NK-92 treated with Interleukin-12 subunit alpha and Interleukin-12 subunit beta, amount 100 ng/mL, for 24 hours (cell line): ENCODE measurements around the gene APBA2.

Experiments
- DNase-seq: peaks from one replicate; lab custom pipeline; 2025; lab: John Stamatoyannopoulos, UW

Gene APBA2

DNA sequence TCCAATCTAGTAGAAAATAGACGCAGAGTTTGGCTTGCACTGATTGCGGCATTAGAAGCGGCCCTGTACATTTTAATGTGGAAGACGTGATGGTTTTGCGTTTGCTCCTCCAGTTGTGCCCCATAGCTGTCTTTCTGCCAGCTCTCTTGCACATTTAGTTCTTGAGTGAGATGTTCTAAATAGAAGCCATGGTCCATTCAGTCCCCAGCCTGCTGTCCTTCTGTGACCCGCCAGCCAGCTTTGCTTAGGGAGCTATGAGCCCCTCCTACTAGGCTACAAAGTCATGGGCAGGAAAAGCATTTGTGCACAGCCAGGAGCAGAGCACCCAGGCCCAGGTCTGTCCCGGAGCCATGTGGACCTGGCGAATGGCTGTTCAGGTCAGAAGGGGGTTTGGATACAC lies 50.3 kb downstream of the APBA2 start:
- no peak for DNase-seq

DNA sequence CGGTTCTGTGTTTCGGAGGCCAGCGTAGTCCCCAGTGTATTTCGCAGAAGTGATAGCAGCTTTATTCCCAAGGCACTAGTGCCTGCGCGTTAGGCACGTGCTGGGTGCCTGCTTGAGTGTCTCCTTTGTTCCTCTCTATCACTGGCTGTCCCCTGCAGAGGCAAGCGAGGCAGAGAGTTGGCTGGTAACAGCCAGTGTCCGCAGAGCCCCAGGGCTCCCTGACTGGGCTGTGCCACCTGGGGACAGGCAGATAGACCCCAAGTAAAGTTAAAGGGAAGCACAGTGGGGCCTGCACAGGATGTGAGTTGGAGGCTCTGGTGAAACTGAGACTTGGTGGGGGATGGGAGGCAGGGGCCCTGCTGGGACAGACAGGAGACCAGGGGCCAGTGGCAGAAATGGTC lies 50.7 kb downstream of the APBA2 start:
- no peak for DNase-seq

DNA sequence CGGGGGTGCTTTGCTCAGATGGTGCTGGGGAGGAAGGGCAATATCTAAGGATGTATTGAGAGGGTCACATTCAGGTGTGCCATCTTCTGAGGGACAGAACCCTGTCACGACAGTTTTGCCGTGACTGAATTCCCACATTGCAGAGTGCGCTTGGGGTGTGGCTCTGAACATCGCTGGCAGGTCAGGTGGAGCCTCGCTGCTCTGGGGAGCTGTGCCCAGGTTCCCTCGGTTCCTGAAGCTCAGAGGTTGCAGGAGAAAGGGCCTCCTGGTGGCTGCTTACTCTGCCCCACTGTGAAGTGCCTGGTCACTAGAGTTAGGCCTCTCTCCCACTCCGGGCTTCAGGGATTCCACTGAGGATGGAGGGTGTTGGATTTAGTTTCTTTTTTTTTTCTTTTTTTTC lies 51.5 kb downstream of the APBA2 start:
- no peak for DNase-seq

DNA sequence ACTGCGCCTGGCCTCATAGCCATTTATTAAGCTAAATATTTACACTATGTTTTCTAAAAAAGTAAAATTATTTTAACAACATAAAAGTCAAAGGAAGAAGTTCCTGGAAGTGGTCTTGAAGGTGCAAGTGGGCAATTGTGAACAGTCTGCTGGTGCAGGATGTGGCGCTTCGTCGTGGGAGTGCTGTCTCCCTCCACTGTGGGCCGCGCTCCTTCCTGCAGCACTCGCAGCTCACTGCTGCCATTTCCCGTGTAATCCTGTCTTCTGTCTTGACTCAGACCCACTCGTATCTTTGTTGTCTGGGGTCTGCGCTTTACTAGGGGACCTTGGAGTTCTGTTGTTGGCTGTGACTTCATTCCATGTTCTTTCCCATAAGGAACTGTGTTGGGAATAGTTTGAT lies 56.3 kb downstream of the APBA2 start:
- DNase-seq: no peak

DNA sequence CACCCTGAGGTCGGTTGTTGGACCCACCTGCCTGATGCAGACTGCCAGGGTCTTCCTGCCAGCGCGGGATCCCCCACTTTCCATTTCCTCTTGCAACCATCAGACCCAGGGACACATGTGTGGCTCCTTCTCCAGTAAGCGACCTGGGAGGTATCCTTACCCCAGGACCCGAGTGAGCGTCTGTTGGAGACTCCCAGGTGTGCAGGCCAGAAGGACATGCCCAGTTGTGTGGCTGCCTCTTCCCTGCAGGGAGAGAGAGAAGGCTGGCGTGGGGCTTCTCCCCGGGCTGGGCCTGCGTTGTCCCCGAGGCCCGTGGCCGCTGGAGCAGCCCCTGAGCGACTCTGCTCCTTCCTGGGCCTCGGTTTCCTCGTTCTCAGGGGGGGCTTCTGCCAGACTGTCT lies 56.8 kb downstream of the APBA2 start:
- DNase-seq: no peak

DNA sequence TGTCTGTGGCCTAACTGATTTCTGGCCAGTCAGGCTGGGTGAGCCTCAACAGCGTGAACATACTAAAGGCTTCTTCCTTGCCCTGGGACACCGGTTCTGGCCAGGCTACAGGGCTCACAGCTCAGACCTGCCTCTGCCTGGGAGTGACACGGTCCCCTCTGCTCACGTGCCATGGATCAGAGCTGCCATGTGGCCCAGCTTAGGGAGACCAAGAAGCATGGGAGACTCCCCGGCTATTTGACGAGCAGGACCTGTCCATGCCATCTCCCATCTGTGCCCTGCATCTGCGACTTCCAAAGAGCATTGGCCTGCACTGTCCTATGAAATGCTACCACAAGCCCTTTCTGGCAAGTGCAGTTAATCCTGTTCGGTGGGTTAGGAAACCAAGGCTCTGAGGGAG lies 57.4 kb downstream of the APBA2 start:
- DNase-seq: no peak

DNA sequence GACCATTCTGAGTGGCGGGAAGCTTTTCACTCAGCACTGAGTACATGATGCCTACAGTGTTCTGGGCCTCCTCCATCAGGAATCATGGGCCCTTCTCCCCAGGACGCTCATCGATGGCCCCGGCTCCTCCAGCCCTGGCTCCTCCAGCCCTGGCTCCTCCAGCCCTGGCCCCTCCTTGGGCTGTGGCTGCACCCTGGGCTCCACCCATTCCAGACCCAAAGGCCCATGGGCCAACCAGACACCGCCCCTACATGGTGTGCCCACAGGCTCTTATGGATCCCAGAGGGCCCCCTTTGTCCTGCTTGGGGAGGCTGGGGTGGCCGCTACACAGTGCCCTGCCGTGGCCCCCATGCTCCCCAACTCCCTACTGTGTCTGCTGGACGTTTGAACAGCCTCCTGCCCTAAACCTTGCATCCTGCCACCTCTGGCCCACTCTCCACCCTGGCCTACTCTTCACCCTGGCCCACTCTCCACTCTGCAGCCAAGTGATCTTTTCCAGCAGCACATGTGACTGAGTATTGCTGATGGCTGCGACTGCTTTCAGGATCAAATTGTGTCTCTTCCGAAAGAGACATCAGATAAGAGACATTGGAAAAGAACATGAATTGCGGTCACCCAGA lies 57.9 kb downstream of the APBA2 start:
- no peak for DNase-seq

DNA sequence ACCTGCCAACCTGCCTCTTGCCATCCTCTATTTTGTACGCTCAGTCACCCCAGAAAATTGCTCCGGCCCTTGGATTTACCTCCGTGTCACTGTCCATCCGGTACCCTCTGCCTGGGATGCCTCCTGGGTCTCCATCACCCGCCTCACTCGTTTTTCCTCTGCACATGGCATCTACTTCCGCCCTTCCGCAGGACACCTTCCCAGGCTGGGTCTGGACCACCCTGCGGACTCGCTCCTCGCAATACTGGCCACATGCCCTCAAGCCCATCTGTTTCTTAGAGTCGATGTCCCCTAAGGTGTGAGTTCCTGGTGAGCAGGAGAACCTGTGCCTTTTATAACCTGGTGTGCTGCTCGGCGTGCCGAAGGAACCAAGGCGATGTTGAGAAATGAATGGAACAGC lies 58.5 kb downstream of the APBA2 start:
- no peak for DNase-seq

DNA sequence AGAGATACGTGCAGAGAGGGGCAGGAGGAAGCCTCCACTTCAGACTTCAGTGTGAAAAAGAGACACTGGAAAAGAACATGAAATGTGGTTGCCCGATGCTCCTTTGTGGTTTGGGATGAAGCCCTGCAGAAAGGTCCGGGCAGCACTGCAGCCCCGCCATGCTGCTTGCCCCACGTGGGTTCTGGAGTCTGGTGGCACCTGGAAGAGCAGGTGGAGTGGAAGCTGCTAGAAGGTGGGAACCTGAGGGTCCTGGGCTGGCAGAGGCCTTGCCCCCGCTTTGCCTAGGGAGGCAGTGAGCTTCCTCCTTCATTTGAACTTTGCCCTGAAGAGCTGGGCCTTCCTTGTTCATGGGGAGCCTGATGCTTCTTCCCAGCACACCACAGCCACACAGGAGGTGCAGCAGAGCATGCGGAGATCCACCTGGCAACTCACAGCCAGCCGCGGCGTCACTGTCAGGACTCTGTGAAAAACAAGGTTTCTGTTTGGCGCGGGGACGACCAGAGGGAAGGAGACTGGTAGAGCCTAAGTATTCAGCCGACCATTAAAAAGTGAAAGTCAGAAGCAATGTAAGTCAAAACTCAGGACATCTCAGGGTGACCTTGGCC lies 59.0 kb downstream of the APBA2 start:
- DNase-seq: no peak

DNA sequence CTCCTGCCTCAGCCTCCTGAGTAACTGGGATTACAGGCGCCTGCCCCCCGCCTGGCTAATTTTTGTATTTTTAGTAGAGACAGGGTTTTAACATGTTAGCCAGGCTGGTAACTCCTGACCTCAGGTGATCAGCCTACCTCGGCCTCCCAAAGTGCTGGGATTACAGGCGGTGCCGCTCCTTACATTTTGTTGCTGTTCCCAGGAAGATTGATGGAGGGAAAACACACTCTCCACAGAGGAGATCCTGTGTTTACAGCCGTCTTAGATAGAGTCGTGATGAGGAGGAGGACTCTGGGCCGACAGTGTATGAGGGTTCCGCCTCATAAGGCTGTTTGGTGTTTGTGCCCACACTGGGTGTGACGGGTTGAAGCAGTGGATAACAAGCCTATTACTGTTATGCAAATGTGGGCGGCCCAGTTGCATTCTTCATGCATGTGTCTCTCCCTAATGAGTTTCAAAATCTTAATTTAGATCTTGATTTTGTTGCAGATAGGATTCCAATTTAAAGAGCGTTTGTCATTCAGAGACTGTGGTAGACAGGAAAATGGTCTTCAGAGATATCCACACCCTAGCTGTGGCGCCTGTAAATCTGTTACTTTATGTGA lies 60.0 kb downstream of the APBA2 start:
- no peak for DNase-seq

DNA sequence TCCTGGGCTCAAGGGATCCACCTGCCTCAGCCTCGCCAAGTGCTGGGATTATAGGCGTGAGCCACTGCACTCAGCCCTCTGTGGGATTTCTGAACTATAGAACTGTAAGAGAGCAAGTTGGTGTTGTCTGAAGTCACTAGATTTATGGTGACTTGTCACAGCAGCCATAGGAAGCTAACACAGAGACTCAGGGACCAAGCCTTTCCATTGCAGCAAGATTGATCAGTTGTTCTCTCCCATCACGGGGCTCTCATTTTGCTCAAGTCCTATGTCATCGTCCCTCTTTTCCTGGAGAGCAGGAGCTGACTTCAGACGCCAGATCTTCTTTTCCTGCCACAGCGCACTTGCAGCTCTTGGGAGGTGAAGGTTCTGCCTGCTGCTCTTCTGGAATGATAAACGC lies 61.0 kb downstream of the APBA2 start:
- no peak for DNase-seq

DNA sequence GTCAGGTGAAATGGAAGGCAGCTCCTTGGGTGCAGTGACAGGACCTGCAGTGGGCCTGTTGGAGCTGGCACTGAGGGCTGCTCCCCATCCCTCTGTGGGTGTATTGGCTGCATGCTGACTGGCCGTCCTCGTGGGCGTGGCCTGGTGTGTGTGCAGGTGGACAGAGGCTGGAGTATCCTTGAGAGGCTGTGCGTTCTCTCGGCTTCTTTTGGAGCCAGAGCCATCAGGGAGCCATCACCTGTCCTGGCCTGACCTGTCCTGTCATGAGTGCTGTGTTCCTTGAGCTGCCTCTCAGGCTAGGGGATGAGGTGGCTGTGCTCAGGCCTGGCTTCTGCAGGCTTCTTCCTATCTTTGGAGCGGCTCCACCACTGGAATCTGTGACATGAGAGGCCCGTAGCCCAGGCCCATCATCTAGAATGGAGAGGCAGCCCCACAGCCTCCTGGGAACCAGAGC lies 61.5 kb downstream of the APBA2 start:
- DNase-seq: no peak

DNA sequence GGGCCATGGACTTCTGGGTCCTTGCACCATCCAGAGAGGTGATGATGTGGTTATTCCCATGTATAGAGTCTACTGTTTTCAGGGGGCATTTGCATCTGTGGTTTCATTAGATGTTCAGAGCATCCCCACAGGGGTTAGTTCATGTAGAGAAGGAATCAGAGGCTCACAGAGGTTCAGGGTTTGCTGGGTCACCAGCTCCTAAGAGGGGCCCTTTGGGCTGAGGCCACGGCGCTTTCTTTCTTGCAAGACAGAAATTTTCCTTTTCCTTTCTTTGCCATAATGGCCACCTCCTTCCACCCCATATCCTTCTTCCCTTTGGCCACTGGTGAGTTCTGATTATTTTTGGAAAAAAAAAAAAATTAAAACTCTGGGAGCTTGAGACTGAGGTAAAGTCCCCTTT lies 62.3 kb downstream of the APBA2 start:
- DNase-seq: no peak

DNA sequence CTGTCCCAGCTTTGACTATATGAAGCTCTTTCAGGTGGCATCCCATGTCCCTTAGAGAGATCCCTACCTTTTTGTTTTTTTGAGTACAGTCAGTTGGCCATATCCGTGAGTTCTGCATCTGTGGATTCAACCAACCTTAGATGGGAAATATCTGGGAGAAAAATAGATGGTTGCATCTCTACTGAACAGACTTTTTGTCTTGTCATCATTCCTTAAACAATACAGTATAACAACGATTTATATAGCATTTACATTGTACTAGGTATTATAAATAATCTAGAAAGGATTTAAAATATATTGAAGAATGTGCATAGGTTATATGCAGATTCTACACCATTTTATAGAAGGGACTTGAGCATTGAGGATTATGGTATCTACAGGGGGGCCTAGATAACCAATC lies 65.1 kb downstream of the APBA2 start:
- no peak for DNase-seq

DNA sequence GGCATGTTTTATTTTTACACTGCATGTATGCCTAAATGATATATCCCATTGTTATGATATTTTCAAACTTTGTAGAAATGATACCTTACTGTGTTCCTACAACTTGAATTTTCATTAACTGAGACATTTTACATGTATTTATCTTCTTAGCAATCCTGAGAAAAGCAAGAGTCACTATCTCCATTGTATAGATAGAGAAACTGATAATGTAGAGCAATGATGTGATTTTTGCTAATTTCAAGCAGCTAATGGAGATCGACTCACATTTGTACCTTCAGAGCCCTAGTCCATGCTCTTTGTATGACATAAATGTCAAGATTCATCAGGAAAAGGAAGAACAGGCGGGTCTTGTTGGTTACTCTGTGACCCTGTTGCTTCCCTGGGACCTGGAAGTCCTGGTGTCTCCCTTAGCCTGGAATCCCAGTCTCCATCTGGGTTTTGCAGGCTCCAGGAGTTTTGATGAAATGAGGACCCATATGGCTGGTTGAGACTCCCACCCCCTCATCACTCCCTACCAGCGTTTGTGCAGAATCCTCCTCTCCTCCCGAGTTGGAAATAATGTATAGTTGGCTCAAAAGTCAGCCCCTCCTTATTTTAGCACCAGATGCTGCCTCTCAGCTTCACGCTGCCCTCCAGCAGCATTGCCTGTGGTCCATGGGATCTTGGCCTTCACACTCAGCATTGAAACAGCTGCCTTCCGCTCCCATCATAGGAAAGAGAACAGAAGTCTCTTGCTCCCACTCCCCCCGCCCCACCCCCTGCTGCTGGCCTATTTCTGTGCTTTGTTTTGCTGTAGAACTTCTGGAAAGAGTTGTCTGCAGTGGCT lies 67.1 kb downstream of the APBA2 start:
- DNase-seq: no peak

DNA sequence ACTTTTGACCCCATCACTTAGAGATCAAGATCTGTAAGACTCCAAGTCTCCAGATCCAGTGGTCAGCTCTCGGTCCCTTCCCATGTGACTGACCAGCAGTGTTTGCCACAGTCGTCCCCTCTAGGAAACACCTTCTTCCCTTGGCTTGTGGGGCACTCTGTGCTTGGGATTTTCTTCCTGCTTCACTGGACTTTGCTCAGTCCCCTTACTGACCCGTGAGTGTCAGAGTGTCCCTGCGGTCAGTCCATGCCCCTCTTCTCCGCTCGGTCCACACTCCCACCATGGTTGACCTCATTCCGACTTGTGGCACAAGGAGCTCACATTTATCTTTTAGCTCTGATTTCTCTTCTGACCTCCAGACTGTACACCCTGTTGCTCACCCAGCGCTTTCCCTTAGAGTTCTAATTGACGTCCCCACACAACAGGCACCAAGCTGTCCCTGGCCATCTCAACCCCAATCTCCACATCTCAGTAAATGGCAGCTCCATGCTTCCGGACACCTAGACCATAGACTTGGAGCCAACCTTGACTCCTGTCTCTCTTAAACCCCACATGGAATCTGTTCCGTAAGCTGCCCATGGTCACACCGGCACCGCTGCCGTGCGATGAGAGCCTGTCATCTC lies 67.9 kb downstream of the APBA2 start:
- DNase-seq: no peak

DNA sequence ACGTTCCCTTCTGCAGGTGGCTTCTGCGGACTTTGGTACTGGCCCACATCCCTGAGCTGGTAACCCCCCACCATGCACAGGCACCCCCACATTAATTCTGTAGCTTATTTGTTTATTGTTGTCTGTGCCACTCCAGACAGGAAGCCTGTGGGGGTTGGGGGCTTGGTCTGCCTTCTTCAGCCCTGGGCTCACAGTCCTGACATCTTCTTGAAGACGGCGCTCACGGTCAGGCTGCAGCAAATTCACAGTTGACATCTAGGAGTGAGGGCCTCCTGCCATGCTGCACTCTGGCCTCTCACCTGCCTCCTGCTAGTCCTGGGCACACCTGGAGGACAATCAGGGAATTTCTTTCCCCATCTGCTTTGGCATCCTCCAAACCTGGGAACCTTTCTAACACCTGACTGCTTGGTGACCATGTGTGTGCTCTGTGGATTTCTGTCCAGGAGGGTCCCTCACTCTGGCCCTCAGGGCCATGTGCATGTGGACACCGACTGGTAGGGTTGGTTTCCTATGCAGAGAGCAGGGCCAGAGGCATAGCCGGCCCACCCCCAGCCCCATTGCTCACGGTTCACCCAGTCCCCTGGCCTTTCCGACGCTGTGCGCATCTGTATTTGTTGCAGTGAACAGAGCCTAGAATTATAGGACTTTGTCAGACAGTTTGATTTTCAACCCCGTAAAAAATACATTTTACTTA lies 68.8 kb downstream of the APBA2 start:
- no peak for DNase-seq

DNA sequence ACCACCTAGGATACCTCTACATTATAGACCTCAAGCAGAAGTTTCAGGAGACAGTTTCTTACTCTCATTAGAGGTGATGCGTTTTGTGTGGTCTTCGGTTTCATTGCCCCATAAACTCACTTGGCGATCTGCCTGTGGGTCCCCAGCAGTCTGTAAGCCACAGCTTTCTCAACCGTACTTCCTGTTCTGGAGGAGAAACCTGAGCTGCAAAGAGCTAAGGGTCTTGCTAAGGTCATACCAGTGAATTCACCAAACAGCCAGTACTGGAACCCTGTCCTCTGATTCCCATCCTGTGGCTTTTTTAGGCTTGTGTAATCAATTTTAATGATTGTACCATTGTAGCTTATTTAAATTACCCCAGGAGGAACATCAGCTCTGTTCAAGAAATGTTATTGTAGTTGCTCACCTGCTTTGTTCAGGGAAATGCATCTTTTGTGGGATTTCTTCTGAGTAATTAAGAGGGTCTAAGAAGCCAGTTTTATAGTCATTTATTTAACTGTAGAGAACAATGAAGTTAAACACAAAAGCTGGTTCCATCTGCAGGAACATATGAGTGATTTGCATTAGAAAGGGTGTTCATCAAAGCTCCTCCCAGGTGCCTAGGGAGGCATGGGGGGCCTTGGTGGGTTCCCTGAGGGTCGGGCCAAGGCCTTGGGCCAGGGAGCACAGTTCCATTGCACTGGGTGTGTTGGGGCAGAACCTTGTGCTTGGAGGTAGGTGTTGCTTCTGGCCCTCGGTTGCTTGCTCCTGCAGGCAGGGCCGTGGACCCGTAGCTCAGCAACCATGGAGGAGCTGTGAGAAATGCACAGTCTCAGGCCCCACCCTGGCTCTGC lies 69.6 kb downstream of the APBA2 start:
- peak; percentile 37 for DNase-seq

DNA sequence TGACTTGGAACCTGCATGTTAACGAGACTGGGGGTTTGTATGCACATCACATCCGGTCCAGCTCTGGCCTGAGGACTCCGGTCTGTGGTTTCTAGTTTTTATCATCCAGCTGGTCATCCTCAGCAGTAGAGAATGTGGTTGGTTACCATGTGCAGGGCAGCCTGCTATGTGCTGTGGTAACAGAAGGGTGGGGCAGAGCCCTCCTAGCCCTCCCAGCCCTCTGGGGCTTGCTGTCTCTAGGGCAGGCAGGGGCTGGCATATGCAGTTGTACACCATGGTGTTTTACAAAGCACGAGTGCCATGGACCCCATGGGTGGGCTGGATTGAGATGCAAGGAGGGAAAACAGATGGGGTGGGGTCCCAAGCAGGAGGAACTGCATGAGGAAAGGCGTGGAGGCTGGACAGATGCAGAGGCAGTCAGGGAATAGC lies 70.2 kb downstream of the APBA2 start:
- peak; percentile 47 for DNase-seq

DNA sequence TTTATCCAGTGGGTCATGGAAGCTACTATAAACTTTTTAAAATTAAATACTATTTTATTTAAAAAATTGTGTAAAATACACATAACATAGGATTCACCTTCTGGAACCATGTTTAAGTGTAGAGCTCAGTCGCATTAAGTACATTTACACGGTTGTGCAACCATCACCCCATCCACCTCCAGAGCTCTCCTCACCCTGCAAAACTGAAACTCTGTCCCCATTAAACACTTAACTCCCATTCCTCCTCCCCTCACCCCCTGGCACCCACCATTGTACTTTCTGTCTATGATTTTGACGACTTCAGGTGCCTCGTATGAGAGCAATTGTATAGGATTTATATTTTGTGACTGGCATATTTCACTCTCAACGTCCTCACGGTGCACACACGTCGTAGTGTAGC lies 70.7 kb downstream of the APBA2 start:
- DNase-seq: no peak
